Activated CD4-positive, alpha-beta T cell treated with anti-CD3 and anti-CD28 coated beads for 24 hours (primary cell): ENCODE measurements around the gene GYS2.

Source experiments
- DNase-seq, 2 donors: peaks; one replicate each; pipeline ENCODE4 v3.0.0-alpha.2; 2020; ENCODE audit warnings: low read depth in 2 of 2

The GYS2 gene

GRCh38 chr12:21502872-21503271 lies 101.8 kb downstream of the GYS2 start:
- no peak for DNase-seq

DNA sequence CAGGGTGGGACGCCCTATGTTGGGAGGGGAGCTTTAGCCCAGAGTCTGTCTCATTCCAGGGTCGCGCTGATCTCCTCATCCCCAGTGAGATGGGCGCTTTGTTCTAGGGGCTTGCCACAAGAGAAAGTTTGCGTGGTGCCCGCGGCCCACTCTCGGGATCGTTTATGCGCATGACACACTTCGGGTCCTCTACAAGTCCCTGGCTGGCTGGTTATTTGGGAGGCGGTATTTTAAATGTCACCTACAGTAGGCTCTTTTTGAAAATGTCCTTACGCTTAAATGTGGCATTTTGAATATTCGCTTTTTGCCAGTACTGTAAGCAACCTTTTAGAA lies 102.5 kb downstream of the GYS2 start:
- DNase-seq = peak in 1 of 2 donors; percentile 16

GRCh38 chr12:21501258-21502163 lies 103.1 kb downstream of the GYS2 start, which contains the start of the genes GOLT1B and RECQL:
TSS of gene GOLT1B (plus strand) at chr12:21501789. CDS start at chr12:21501924, 135 bp downstream.
TSS of gene RECQL (minus strand) at chr12:21501635. CDS start at chr12:21499570, 2,065 bp downstream.
- peak; percentile 76 to 77 for DNase-seq

DNA sequence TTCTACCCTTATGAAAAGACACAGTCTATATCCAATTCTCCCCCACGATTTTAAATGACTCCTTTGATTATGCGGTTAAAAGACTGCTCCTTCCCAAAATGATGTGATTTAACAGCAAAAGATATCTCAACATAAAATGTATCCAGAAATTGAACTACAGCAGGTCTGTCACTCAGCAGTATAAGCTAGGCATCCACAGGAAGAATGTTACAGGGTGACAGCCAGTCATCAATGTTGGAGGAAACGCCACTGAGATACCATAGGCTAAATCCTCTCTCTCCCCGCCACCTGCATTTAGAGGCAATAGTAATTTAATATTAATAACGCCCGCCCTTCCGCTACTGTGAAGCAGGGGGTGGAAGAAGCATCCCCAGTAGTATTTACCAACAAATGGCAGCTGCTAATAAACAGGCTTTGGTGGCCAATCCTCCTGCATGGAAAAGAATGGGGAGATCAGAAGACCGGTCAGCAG lies 103.8 kb downstream of the GYS2 start:
- no peak for DNase-seq

DNA sequence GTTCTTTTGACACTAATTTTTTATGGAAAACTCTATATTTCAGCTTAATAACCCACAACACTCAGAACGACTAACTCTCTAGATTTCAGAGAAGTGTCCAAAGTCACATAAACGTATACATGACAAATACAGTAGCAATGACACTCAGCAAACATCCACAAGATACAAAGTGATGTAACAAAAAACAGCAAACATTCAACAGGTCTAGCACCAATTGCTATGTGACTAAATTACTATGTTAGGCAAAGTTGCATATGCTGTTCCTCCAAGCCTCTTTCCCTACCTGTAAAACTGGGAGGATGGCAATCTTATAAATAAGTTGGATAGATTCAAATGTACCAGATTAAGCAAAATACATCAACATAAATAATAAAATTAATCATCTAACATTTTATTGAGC lies 104.9 kb downstream of the GYS2 start:
- DNase-seq = no peak
